ENCODE results near the gene CTDP1.

DNA sequence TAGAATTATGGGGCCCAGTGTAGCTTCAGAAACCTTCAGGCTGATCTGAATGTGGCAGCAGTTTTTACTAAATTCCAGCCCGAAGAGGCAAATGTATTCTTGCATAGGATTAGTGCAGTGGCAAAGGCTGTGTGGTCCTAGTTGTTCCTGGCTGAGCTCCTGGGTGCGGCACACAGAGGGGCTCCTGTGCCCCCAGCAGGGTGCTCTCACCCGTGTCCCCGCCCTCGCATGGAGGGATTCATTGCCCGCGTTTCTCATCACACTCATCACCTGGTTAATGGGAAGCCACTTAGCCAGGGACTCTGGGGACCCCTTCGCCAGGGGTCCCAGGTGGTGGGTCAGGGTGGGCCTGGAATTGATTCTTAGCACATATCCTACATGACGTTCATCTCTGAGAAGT, 122.0 kb downstream of the CTDP1 start:
- TF ChIP-seq CTCF (IDR thresholded peaks at IDR 0.05) = no peak
- no peak for TF ChIP-seq POLR2A (IDR thresholded peaks at IDR 0.05)

All from body of pancreas (tissue), 4 donors.